Esophagus muscularis mucosa (tissue), 4 donors: ENCODE data around the gene SLC35A4. TPM values are rescaled to one million over a fixed set of nuclear protein-coding genes. Genes with fewer than 3 reads are reported as not detected.

ENCODE experiments used
- DNase-seq: peaks from one replicate; pipeline ENCODE4 v3.0.0-alpha.2; 2017; ENCODE audit errors: extremely low spot score
- H3K27ac ChIP-seq, 4 donors: fragments of 200-600 bp; sonication (generic); replicated peaks in 1 of 4; 1 replicate in 3 of 4; 2 replicates in 1 of 4; pipeline ENCODE4 v1.5.1; 2016 to 2019; ENCODE audit warnings: mild to moderate bottlenecking in 1 of 4
- H3K27me3 ChIP-seq, 4 donors: fragments of 200-600 bp; sonication (generic); one replicate each; pipeline versions ENCODE4 v1.5.1 to v1.6.0; 2016 to 2019
- H3K36me3 ChIP-seq, 4 donors: fragments of 200-600 bp; sonication (generic); one replicate each; pipeline ENCODE4 v1.5.1; 2016 to 2019
- H3K4me1 ChIP-seq, 4 donors: fragments of 200-600 bp; sonication (generic); one replicate each; pipeline ENCODE4 v1.5.1; 2016 to 2019
- H3K4me3 ChIP-seq, 4 donors: fragments of 200-600 bp; sonication (generic); 1 replicate in 2 of 4; 2 replicates in 2 of 4; pipeline ENCODE4 v1.5.1; 2016 to 2019; ENCODE audit warnings: mild to moderate bottlenecking in 4 of 4, moderate library complexity in 1 of 4
- H3K9me3 ChIP-seq, 4 donors: fragments of 200-600 bp; sonication (generic); 1 replicate in 3 of 4; 2 replicates in 1 of 4; pipeline ENCODE4 v1.5.1; 2016 to 2019
- EP300 ChIP-seq: sonication (generic); formaldehyde crosslinking; IDR thresholded peaks from one replicate; pipeline ENCODE4 v1.6.1; 2017; ENCODE audit warnings: antibody characterized with exemption
- POLR2A ChIP-seq: fragments of 450-650 bp; IDR thresholded peaks from one replicate; pipeline ENCODE4 v1.6.1; 2017; ENCODE audit warnings: antibody characterized with exemption, moderate library complexity, mild to moderate bottlenecking, low read depth
- POLR2AphosphoS5 ChIP-seq, 2 donors: sonication (generic); formaldehyde crosslinking; IDR thresholded peaks; one replicate each; pipeline ENCODE4 v1.6.1; 2017; ENCODE audit warnings: antibody characterized with exemption in 2 of 2
- WGBS: methylation state at CpG from one replicate; pipeline ENCODE4 v1.1.5; 2018; 5-methylcytosine and 5-hydroxymethylcytosine counted together
- intact Hi-C: fragments of 100-400 bp; cut with DNase I; formaldehyde crosslinking; loops from one replicate; pipeline ENCODE4 v1.15.1; 2023
- total RNA-seq, 4 donors: library from RNA; depleted of rRNA; stranded (reverse); fragments of >200 nt; gene quantifications; one replicate each; pipeline versions ENCODE4 v1.1.0 to v1.2.1, GENCODE V29; 2016
- TF ChIP-seq, protein P1 (sequence below), 3 experiments: fragments of 200-600 bp in 2 of 3; fragments of 450-650 bp in 1 of 3; sonication (generic) in 2 of 3; IDR thresholded peaks; one replicate each; pipeline ENCODE4 v1.5.1; 2017 to 2019; ENCODE audit warnings: antibody characterized with exemption in 3 of 3, mild to moderate bottlenecking in 2 of 3, moderate library complexity in 1 of 3

SLC35A4 gene
- total RNA-seq, 4 donors from 2014 or later = 27.8 to 45.1 (median 36.6) TPM

DNA sequence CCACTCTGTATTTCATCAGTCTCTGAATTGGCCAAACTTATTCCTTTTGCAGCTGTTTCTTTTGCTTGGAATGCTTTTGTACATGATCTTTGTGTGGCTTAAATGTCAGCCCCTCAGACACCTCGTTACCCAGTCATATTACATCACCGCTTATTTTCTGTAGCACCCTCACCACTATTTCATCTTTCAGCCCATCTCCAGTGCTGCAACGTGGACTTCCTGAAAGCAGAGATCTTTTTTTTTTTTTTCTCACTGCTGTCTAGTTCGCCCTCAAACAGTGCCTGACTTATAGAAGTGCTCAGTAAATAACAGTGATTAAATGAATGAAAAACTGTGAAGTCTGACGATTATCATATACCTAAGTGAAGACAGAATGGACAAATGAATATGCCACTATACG, 8.2 kb upstream of the SLC35A4 start:
- H3K27ac ChIP-seq = peak overlapping the region; percentile 12 to 90 (median 86)
- intact Hi-C loops = no loop called here

GRCh38 chr5:140557136-140557805, 7.4 kb upstream of the SLC35A4 start, which contains the start of gene SRA1:
Gene SRA1 (minus strand): TSS chr5:140557473. CDS start chr5:140557452, 21 bp downstream.
- peaks cover 32 to 53% (median 47%) of the 10 kb centered on the region in 4 donors for H3K4me1 ChIP-seq
- WGBS = 2% methylated on average over 23 of the region's 46 CpGs
- peak within 1 kb of the TSS; percentile 69 to 87 (median 72) for H3K4me3 ChIP-seq
- peak; percentile 99 for DNase-seq
- no peaks in the 10 kb centered on the region for H3K9me3 ChIP-seq
- H3K27ac ChIP-seq = peak within 1 kb of the TSS; percentile 86 to 90 (median 88)
- TF ChIP-seq EP300 (peak; percentile 4), POLR2A (peak; percentile 83), POLR2AphosphoS5 (IDR thresholded peaks at IDR 0.05) (peak; percentile 98 to 99)
- TF ChIP-seq, protein P1, sequence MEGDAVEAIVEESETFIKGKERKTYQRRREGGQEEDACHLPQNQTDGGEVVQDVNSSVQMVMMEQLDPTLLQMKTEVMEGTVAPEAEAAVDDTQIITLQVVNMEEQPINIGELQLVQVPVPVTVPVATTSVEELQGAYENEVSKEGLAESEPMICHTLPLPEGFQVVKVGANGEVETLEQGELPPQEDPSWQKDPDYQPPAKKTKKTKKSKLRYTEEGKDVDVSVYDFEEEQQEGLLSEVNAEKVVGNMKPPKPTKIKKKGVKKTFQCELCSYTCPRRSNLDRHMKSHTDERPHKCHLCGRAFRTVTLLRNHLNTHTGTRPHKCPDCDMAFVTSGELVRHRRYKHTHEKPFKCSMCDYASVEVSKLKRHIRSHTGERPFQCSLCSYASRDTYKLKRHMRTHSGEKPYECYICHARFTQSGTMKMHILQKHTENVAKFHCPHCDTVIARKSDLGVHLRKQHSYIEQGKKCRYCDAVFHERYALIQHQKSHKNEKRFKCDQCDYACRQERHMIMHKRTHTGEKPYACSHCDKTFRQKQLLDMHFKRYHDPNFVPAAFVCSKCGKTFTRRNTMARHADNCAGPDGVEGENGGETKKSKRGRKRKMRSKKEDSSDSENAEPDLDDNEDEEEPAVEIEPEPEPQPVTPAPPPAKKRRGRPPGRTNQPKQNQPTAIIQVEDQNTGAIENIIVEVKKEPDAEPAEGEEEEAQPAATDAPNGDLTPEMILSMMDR (IDR thresholded peaks at IDR 0.05) = no peak
- no peaks in the 10 kb centered on the region for H3K27me3 ChIP-seq
- intact Hi-C loops = no loop called here
- peaks cover 0 to 39% (median 18%) of the 10 kb centered on the region in 4 donors for H3K36me3 ChIP-seq

More for the DNA sequence above, 8.2 kb upstream of the SLC35A4 start:
- TF ChIP-seq POLR2AphosphoS5 (IDR thresholded peaks at IDR 0.05) = no peak
- DNase-seq = no peak
- Histone ChIP-seq H3K27me3 (no peaks in the 10 kb centered on the region), H3K36me3 (peaks cover 5 to 41% (median 22%) of the 10 kb centered on the region in 4 donors), H3K4me3 (peak overlapping the region; percentile 69 to 87 (median 72)), H3K4me1 (peaks cover 32 to 45% (median 42%) of the 10 kb centered on the region in 4 donors), H3K9me3 (no peaks in the 10 kb centered on the region)
- WGBS = 6% methylated on average over 6 of the region's 6 CpGs

DNA sequence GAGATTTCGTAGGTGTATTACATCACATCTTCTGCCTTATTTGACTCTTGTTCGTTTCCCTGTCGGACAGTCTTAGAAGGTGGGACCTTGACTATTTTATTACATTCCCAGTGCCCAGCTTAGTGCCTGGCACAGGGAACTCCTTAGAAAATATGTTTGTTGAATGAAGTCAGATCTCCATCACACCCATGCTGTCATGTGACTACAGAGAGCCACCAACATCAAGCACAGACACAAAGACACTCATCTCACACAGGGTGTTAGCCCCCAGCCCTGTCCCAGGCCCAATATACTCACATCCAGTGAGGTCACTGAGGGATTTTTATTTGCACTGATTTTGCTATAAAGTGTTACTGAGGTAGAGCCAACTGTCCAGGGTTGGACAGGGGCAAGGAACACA, 6.7 kb upstream of the SLC35A4 start:
- H3K27me3 ChIP-seq = no peaks in the 10 kb centered on the region
- peak overlapping the region in 1 of 4 donors; percentile 71 for H3K4me3 ChIP-seq
- WGBS = 86% methylated on average over 3 of the region's 3 CpGs
- H3K9me3 ChIP-seq = no peaks in the 10 kb centered on the region
- peak overlapping the region; percentile 86 to 90 (median 88) for H3K27ac ChIP-seq
- peaks cover 0 to 39% (median 16%) of the 10 kb centered on the region in 4 donors for H3K36me3 ChIP-seq
- intact Hi-C loops = no loop called here
- TF ChIP-seq POLR2A = no peak
- TF ChIP-seq, protein P1 (IDR thresholded peaks at IDR 0.05) = no peak
- no peak for TF ChIP-seq EP300
- no peak for TF ChIP-seq POLR2AphosphoS5 (IDR thresholded peaks at IDR 0.05)
- DNase-seq = no peak
- peaks cover 37 to 60% (median 54%) of the 10 kb centered on the region in 4 donors for H3K4me1 ChIP-seq

GRCh38 chr5:140558542-140558941, 6.1 kb upstream of the SLC35A4 start:
- Histone ChIP-seq H3K36me3 (peaks cover 0 to 39% (median 16%) of the 10 kb centered on the region in 4 donors), H3K27ac (peak overlapping the region; percentile 86 to 90 (median 88)), H3K4me3 (no peak overlapping the region), H3K9me3 (no peaks in the 10 kb centered on the region), H3K4me1 (peaks cover 43 to 66% (median 58%) of the 10 kb centered on the region in 4 donors), H3K27me3 (no peaks in the 10 kb centered on the region)
- intact Hi-C loops = no loop called here
- TF ChIP-seq, protein P1 (IDR thresholded peaks at IDR 0.05) = no peak
- TF ChIP-seq POLR2AphosphoS5 (IDR thresholded peaks at IDR 0.05) (no peak), EP300 (no peak), POLR2A (no peak)
- no peak for DNase-seq
- 87% methylated on average over 5 of the region's 9 CpGs for WGBS

DNA sequence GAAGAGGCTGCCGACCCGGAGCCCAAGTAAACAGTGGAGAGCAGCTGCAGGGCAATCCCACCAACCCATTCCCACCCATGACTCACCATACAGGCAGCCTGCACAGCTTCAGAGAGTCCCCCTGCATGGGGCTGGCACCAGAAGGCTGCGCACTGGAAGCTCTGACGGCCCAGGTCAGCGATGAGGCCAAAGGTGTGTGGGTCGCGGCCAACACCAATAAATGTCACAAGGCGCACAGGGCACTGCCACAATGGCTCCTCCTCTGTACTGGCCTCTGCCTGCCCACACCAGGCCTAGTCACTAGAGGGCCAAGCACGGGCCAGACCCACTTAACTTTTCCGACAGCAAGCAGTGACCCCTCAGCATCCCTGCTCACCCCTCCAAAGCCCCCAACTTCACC, 4.4 kb upstream of the SLC35A4 start:
- intact Hi-C loops = no loop called here
- WGBS = 92% methylated on average over 10 of the region's 10 CpGs

More for the DNA sequence above, 4.4 kb upstream of the SLC35A4 start:
- DNase-seq = no peak
- H3K9me3 ChIP-seq = no peaks in the 10 kb centered on the region
- H3K36me3 ChIP-seq = peaks cover 0 to 39% (median 16%) of the 10 kb centered on the region in 4 donors
- H3K27ac ChIP-seq = no peak overlapping the region
- no peak overlapping the region for H3K4me3 ChIP-seq
- TF ChIP-seq, protein P1 (IDR thresholded peaks at IDR 0.05) = no peak
- H3K27me3 ChIP-seq = no peaks in the 10 kb centered on the region
- peaks cover 34 to 57% (median 49%) of the 10 kb centered on the region in 4 donors for H3K4me1 ChIP-seq
